ENCODE measurements around the gene TRPV2. TPM values are rescaled to one million over a fixed set of nuclear protein-coding genes. Genes with fewer than 3 reads are reported as not detected.

The TRPV2 gene
- total and polyA plus RNA-seq, 7 donors, result 3.7 to 14.0 (median 9.3) TPM

- Histone ChIP-seq H3K4me3 (no peak overlapping the region), H3K4me1 (peaks cover 0 to 4% (median 3%) of the 10 kb centered on the region in 4 donors), H3K9me3 (no peaks in the 10 kb centered on the region), H3K27me3 (no peaks in the 10 kb centered on the region), H3K27ac (no peak overlapping the region), H3K36me3 (no peaks in the 10 kb centered on the region)
- intact Hi-C loops (cut with DNase I), result no loop called here
- TF ChIP-seq EP300 (IDR thresholded peaks at IDR 0.05) (no peak), POLR2A (IDR thresholded peaks at IDR 0.05) (no peak), POLR2AphosphoS5 (IDR thresholded peaks at IDR 0.05) (no peak), CTCF (IDR thresholded peaks at IDR 0.05) (no peak)
- no peak for DNase-seq
- WGBS, 2 donors, result 89 to 91% methylated on average over 9 of the region's 9 CpGs
These were observed 41.5 kb downstream of the TRPV2 start for GRCh38 chr17:16456742-16457316.

GRCh38 chr17:16459271-16459670 lies 43.9 kb downstream of the TRPV2 start:
- Histone ChIP-seq H3K27ac (no peak overlapping the region), H3K4me1 (peaks cover 0 to 16% (median 16%) of the 10 kb centered on the region in 4 donors), H3K4me3 (no peak overlapping the region), H3K9me3 (no peaks in the 10 kb centered on the region), H3K36me3 (no peaks in the 10 kb centered on the region), H3K27me3 (no peaks in the 10 kb centered on the region)
- WGBS, 2 donors, result 84 to 89% methylated on average over 11 of the region's 11 CpGs
- no peak for DNase-seq
- intact Hi-C loops (cut with DNase I), result no loop called here
- TF ChIP-seq POLR2AphosphoS5 (IDR thresholded peaks at IDR 0.05) (no peak), EP300 (IDR thresholded peaks at IDR 0.05) (no peak)

GRCh38 chr17:16459855-16460550 lies 44.6 kb downstream of the TRPV2 start:
- no peak overlapping the region for H3K27ac ChIP-seq
- H3K4me1 ChIP-seq, result peaks cover 0 to 16% (median 16%) of the 10 kb centered on the region in 4 donors
- WGBS, 2 donors, result 79 to 88% methylated on average over 5 of the region's 5 CpGs

GRCh38 chr17:16460796-16461605 lies 45.6 kb downstream of the TRPV2 start:
- no peak for DNase-seq
- intact Hi-C loops (cut with DNase I), result no loop called here
- TF ChIP-seq POLR2AphosphoS5 (IDR thresholded peaks at IDR 0.05), result no peak
- TF ChIP-seq CTCF (IDR thresholded peaks at IDR 0.05), result no peak
- TF ChIP-seq EP300 (IDR thresholded peaks at IDR 0.05), result no peak
- TF ChIP-seq POLR2A (IDR thresholded peaks at IDR 0.05), result no peak
- H3K36me3 ChIP-seq, result no peaks in the 10 kb centered on the region
- no peaks in the 10 kb centered on the region for H3K27me3 ChIP-seq
- WGBS, 2 donors, result 93 to 95% methylated on average over 17 of the region's 17 CpGs
- no peak overlapping the region for H3K27ac ChIP-seq
- H3K4me1 ChIP-seq, result peaks cover 0 to 16% (median 16%) of the 10 kb centered on the region in 4 donors
- H3K9me3 ChIP-seq, result no peaks in the 10 kb centered on the region
- no peak overlapping the region for H3K4me3 ChIP-seq

More at GRCh38 chr17:16459855-16460550, 44.6 kb downstream of the TRPV2 start:
- Histone ChIP-seq H3K4me3 (no peak overlapping the region), H3K27me3 (no peaks in the 10 kb centered on the region), H3K9me3 (no peaks in the 10 kb centered on the region), H3K36me3 (no peaks in the 10 kb centered on the region)
- TF ChIP-seq POLR2A (IDR thresholded peaks at IDR 0.05), result no peak
- no peak for DNase-seq
- intact Hi-C loops (cut with DNase I), result no loop called here

GRCh38 chr17:16461606-16461866 lies 46.2 kb downstream of the TRPV2 start:
- no peak overlapping the region for H3K4me3 ChIP-seq
- H3K4me1 ChIP-seq, result peaks cover 0 to 16% (median 16%) of the 10 kb centered on the region in 4 donors
- H3K36me3 ChIP-seq, result no peaks in the 10 kb centered on the region
- 98 to 100% methylated on average over 3 of the region's 3 CpGs for WGBS, 2 donors
- no peaks in the 10 kb centered on the region for H3K9me3 ChIP-seq
- intact Hi-C loops (cut with DNase I), result no loop called here
- DNase-seq, result no peak
- no peak overlapping the region for H3K27ac ChIP-seq
- H3K27me3 ChIP-seq, result no peaks in the 10 kb centered on the region
- no peak for TF ChIP-seq POLR2AphosphoS5 (IDR thresholded peaks at IDR 0.05)
- no peak for TF ChIP-seq POLR2A (IDR thresholded peaks at IDR 0.05)
- TF ChIP-seq EP300 (IDR thresholded peaks at IDR 0.05), result no peak
- TF ChIP-seq CTCF (IDR thresholded peaks at IDR 0.05), result no peak
